ENCODE measurements around the gene B3GALT4.

DNA sequence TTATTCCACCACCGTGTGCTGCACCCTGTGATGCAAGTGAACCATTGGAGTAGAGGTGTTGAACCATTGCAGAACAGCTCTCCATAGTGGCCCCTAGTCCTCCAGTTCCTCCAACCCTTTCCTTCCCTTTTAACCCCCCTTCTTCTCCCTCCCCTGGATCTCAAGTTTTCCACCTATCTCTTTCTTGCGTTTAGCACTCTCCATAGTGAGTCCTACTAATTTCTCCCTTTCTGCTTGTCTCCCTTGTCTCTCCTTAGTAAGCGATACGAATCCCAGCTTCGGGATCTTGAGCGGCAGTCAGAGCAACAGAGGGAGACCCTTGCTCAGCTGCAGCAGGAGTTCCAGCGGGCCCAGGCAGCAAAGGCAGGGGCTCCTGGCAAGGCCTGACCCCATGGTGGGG is 13.5 kb downstream of the B3GALT4 start:
- TF ChIP-seq EZH2phosphoT487 (IDR thresholded peaks at IDR 0.05; ENCODE audit: insufficient read depth, low read depth) = no peak
- TF ChIP-seq EZH2 (IDR thresholded peaks at IDR 0.05; ENCODE audit: insufficient read depth, poor library complexity, severe bottlenecking) = no peak

All from GM23248 (cell line).